ENCODE data around the gene LAMA2.

The LAMA2 gene

DNA sequence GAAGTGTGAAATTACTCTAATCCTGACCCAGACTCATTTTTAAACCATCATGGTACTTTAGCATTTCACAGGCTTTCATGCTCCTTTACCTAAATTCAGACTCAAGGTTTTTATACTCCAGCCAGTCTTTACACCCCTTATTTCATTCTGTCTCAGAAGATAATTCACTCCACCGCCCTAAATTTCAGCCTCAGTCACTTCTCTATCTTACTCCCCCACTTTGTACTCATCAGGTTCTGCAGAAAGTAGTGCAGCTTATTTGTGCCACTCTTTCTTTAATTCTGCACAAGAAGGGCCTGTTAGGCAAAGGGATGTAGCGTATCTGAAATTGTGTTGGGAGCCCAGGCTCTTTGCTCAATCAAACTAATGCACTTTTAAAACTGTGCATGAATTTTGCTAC, 621.5 kb downstream of the LAMA2 start:
- Histone ChIP-seq H3K27ac (ENCODE audit: low read length) (no peak overlapping the region), H3K4me1 (ENCODE audit: control insufficient read depth, insufficient read depth, low read length) (peaks cover 2% of the 10 kb centered on the region; the same call in 1 of the 2 replicates), H3K4me3 (ENCODE audit: low read length) (no peak overlapping the region), H3K36me3 (ENCODE audit: control insufficient read depth, insufficient read depth, low read length) (no peaks in the 10 kb centered on the region), H3K27me3 (ENCODE audit: control insufficient read depth, insufficient read depth, low read length) (no peaks in the 10 kb centered on the region), H3K9me3 (ENCODE audit: control insufficient read depth, insufficient read depth, low read length) (no peaks in the 10 kb centered on the region)
- no peak for DNase-seq (ENCODE audit: low read depth, low spot score)
- WGBS (ENCODE audit: insufficient coverage, insufficient read length): no CpG with 5 or more reads among the region's 2 CpGs

DNA sequence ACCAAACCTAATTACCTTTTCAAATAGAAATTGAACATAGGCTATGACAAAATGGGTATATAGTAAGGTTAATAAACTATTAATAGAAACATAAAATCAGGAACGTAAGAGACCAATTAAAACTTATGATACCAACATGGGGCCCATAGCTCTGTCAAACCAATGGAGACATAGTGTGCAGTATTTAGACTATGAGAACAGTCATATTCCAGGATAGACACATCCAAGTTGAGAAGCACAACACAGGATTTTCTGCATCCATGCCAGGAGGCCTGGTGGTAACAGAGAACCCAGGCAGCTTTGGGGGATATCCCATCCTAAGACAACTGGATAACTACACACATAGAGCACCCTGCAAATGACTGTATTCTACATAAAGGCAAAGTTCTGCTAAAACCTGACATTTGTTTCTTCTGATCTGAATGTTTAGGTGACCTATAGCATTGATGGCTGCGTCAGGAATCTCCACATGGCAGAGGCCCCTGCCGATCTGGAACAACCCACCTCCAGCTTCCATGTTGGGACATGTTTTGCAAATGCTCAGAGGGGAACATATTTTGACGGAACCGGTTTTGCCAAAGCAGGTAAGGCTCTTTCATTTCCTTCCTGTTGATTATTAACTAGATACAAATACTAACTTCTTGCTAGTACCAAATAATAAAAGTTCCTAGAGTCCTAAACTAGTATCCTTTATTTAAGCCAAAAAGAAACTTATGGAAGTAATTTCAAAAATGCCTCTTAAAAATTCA, 624.3 kb downstream of the LAMA2 start:
- H3K9me3 ChIP-seq (ENCODE audit: control insufficient read depth, insufficient read depth, low read length): no peaks in the 10 kb centered on the region
- no peaks in the 10 kb centered on the region for H3K36me3 ChIP-seq (ENCODE audit: control insufficient read depth, insufficient read depth, low read length)
- WGBS (ENCODE audit: insufficient coverage, insufficient read length): no CpG with 5 or more reads among the region's 5 CpGs
- peaks cover 2% of the 10 kb centered on the region; the same call in 1 of the 2 replicates for H3K4me1 ChIP-seq (ENCODE audit: control insufficient read depth, insufficient read depth, low read length)
- H3K27me3 ChIP-seq (ENCODE audit: control insufficient read depth, insufficient read depth, low read length): no peaks in the 10 kb centered on the region
- no peak overlapping the region for H3K4me3 ChIP-seq (ENCODE audit: low read length)
- DNase-seq (ENCODE audit: low read depth, low spot score): no peak
- no peak overlapping the region for H3K27ac ChIP-seq (ENCODE audit: low read length)

DNA sequence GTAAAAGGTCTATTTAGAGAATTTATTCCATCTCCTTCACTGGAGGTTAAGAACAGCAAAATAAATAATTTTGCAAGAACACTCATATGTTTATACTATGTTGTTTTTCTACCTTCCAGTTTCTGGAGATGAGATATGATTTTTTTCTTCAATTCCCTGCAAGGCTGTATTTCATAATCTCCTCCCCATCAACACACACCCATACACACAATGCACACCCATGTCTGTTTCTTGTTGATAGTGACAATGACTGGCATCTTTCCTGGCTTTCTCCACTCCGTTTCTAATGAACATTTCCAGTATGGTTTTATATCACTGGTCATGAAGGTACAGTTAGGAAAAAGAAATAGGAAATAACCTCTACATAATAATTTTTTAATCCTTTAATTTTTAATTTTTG, 624.9 kb downstream of the LAMA2 start:
- Histone ChIP-seq H3K9me3 (ENCODE audit: control insufficient read depth, insufficient read depth, low read length) (no peaks in the 10 kb centered on the region), H3K4me1 (ENCODE audit: control insufficient read depth, insufficient read depth, low read length) (peaks cover 2% of the 10 kb centered on the region; the same call in 1 of the 2 replicates), H3K36me3 (ENCODE audit: control insufficient read depth, insufficient read depth, low read length) (no peaks in the 10 kb centered on the region), H3K4me3 (ENCODE audit: low read length) (no peak overlapping the region), H3K27me3 (ENCODE audit: control insufficient read depth, insufficient read depth, low read length) (no peaks in the 10 kb centered on the region), H3K27ac (ENCODE audit: low read length) (no peak overlapping the region)
- no CpG with 5 or more reads among the region's 1 CpG for WGBS (ENCODE audit: insufficient coverage, insufficient read length)
- DNase-seq (ENCODE audit: low read depth, low spot score): no peak

DNA sequence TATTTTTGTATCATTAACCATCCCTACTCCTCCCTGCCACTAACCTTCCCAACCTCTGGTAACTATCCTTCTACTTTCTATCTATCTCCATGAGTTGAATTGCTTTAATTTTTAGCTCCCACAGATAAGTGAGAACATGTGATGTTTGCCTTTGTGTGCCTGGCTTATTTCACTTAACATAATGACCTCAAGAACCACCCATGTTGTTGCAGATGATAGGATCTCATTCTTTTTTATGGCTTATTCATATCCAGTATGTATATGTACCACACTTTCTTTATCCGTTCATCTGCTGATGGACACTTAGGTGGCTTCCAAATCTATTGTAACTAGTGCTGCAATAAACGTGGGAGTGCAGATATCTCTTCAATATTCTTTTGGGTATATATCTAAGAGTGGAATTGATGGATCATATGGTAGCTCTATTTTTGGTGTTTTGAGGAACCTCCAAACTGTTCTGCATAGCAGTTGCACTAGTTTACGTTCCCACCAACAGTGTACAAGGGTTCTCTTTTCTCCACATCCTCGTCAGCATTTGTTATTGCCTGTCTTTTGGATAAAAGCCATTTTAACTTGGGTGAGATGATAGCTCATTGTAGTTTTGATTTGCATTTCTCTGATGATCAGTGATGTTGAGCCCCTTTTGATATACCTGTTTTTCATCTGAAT, 625.7 kb downstream of the LAMA2 start:
- Histone ChIP-seq H3K4me3 (ENCODE audit: low read length) (no peak overlapping the region), H3K27ac (ENCODE audit: low read length) (no peak overlapping the region), H3K9me3 (ENCODE audit: control insufficient read depth, insufficient read depth, low read length) (no peaks in the 10 kb centered on the region), H3K27me3 (ENCODE audit: control insufficient read depth, insufficient read depth, low read length) (no peaks in the 10 kb centered on the region), H3K4me1 (ENCODE audit: control insufficient read depth, insufficient read depth, low read length) (no peaks in the 10 kb centered on the region), H3K36me3 (ENCODE audit: control insufficient read depth, insufficient read depth, low read length) (no peaks in the 10 kb centered on the region)
- no CpG with 5 or more reads among the region's 4 CpGs for WGBS (ENCODE audit: insufficient coverage, insufficient read length)
- no peak for DNase-seq (ENCODE audit: low read depth, low spot score)

DNA sequence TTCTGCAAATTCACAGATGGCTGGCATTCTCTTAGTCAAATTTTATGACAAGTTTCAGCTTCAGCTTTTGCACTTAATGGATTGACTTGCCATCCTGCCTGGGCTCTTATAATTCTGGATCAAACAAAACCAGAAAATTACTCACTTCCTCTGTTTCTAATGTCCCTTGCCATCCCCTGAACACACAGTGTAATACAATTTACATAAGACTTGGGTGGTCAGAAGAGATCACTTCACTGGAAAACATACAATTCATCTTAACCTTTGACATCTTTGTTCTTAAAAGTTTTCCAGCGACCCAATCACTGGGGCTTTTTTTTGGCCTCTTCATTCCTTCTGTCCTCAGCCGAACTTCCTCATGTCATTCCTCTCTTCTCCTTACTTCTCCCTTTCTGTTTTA, 628.0 kb downstream of the LAMA2 start:
- WGBS (ENCODE audit: insufficient coverage, insufficient read length): no CpG with 5 or more reads among the region's 2 CpGs
- Histone ChIP-seq H3K4me1 (ENCODE audit: control insufficient read depth, insufficient read depth, low read length) (no peaks in the 10 kb centered on the region), H3K36me3 (ENCODE audit: control insufficient read depth, insufficient read depth, low read length) (no peaks in the 10 kb centered on the region), H3K27ac (ENCODE audit: low read length) (no peak overlapping the region), H3K4me3 (ENCODE audit: low read length) (no peak overlapping the region), H3K27me3 (ENCODE audit: control insufficient read depth, insufficient read depth, low read length) (no peaks in the 10 kb centered on the region), H3K9me3 (ENCODE audit: control insufficient read depth, insufficient read depth, low read length) (no peaks in the 10 kb centered on the region)
- no peak for DNase-seq (ENCODE audit: low read depth, low spot score)

DNA sequence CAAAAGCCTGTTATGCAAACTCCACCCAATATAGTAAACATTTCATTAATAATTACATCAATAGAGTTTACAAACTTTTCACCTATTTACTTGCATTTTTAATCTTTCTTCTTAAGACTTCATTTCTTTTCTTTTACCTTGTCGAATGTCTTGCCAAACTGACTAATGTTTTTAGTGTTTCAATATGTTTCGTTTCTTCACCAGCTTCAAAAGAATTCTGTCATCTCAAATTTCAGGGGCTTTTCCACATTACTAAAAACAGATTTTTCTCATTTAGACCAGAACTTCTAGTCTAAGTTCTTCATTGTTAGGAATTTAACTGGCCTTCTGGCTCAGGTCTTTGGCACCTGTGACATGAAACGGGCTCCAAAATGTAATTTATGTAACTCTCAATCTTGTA, 630.5 kb downstream of the LAMA2 start:
- no peaks in the 10 kb centered on the region for H3K4me1 ChIP-seq (ENCODE audit: control insufficient read depth, insufficient read depth, low read length)
- H3K9me3 ChIP-seq (ENCODE audit: control insufficient read depth, insufficient read depth, low read length): no peaks in the 10 kb centered on the region
- H3K27ac ChIP-seq (ENCODE audit: low read length): no peak overlapping the region
- H3K4me3 ChIP-seq (ENCODE audit: low read length): no peak overlapping the region
- no peaks in the 10 kb centered on the region for H3K36me3 ChIP-seq (ENCODE audit: control insufficient read depth, insufficient read depth, low read length)
- WGBS (ENCODE audit: insufficient coverage, insufficient read length): no CpG with 5 or more reads among the region's 3 CpGs
- no peak for DNase-seq (ENCODE audit: low read depth, low spot score)
- H3K27me3 ChIP-seq (ENCODE audit: control insufficient read depth, insufficient read depth, low read length): no peaks in the 10 kb centered on the region

DNA sequence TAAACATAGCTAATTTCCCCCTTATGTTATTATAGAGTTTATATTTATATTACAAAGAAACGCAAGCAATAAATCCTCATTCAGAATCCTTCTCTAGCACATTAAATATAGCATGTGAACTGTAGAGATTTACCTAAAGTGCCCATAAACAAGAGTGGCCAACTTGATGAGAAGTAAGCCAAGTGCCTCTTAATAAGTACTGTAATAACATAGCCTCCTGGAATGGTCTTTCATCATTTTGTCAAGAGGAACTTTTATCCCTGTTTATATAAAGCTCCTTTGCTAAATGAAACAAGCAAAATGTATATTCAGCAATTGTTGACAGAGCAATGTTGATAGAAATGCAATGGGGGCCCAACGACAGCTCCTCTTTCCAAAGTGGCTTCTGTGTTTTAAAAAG, 632.1 kb downstream of the LAMA2 start:
- Histone ChIP-seq H3K36me3 (ENCODE audit: control insufficient read depth, insufficient read depth, low read length) (no peaks in the 10 kb centered on the region), H3K4me3 (ENCODE audit: low read length) (no peak overlapping the region), H3K27ac (ENCODE audit: low read length) (no peak overlapping the region), H3K27me3 (ENCODE audit: control insufficient read depth, insufficient read depth, low read length) (no peaks in the 10 kb centered on the region), H3K4me1 (ENCODE audit: control insufficient read depth, insufficient read depth, low read length) (no peaks in the 10 kb centered on the region), H3K9me3 (ENCODE audit: control insufficient read depth, insufficient read depth, low read length) (no peaks in the 10 kb centered on the region)
- no peak for DNase-seq (ENCODE audit: low read depth, low spot score)
- WGBS (ENCODE audit: insufficient coverage, insufficient read length): no CpG with 5 or more reads among the region's 2 CpGs

DNA sequence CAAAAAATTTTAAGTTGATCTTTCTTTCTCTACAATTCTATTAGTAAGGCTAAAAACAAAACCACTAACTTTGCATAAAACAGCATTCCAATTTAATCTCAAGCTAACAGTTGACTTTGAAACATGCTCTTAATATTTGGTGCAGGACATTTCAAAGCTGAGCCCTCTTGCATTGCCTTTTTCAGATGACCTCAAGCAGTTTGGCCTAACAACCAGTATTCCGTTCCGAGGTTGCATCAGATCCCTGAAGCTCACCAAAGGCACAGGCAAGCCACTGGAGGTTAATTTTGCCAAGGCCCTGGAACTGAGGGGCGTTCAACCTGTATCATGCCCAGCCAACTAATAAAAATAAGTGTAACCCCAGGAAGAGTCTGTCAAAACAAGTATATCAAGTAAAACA, 633.1 kb downstream of the LAMA2 start:
- Histone ChIP-seq H3K36me3 (ENCODE audit: control insufficient read depth, insufficient read depth, low read length) (no peaks in the 10 kb centered on the region), H3K4me3 (ENCODE audit: low read length) (no peak overlapping the region), H3K27ac (ENCODE audit: low read length) (no peak overlapping the region), H3K27me3 (ENCODE audit: control insufficient read depth, insufficient read depth, low read length) (no peaks in the 10 kb centered on the region), H3K4me1 (ENCODE audit: control insufficient read depth, insufficient read depth, low read length) (no peaks in the 10 kb centered on the region), H3K9me3 (ENCODE audit: control insufficient read depth, insufficient read depth, low read length) (no peaks in the 10 kb centered on the region)
- WGBS (ENCODE audit: insufficient coverage, insufficient read length): no CpG with 5 or more reads among the region's 3 CpGs
- DNase-seq (ENCODE audit: low read depth, low spot score): no peak

DNA sequence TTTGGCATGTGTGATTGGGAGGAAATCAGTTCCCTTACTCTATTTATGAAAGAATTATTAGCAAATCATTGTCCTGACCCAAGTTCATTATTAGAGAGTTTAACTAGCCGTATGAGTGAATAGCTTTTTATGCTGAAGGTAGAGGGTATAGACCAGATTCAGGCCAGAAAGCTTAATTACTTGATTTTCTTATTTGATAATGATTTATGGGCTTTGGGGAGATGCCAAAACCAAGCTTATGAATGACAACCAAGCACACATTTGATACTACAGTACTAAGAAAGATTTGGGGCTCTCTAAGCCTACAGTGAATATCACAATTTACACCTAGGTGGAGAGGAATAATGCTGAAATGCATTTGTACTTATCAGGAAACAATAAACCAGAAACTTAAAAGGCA, 633.8 kb downstream of the LAMA2 start:
- H3K36me3 ChIP-seq (ENCODE audit: control insufficient read depth, insufficient read depth, low read length): no peaks in the 10 kb centered on the region
- no peaks in the 10 kb centered on the region for H3K4me1 ChIP-seq (ENCODE audit: control insufficient read depth, insufficient read depth, low read length)
- no peak overlapping the region for H3K4me3 ChIP-seq (ENCODE audit: low read length)
- no peaks in the 10 kb centered on the region for H3K27me3 ChIP-seq (ENCODE audit: control insufficient read depth, insufficient read depth, low read length)
- H3K27ac ChIP-seq (ENCODE audit: low read length): no peak overlapping the region
- WGBS (ENCODE audit: insufficient coverage, insufficient read length): no CpG with 5 or more reads among the region's 1 CpG
- H3K9me3 ChIP-seq (ENCODE audit: control insufficient read depth, insufficient read depth, low read length): no peaks in the 10 kb centered on the region
- DNase-seq (ENCODE audit: low read depth, low spot score): no peak

DNA sequence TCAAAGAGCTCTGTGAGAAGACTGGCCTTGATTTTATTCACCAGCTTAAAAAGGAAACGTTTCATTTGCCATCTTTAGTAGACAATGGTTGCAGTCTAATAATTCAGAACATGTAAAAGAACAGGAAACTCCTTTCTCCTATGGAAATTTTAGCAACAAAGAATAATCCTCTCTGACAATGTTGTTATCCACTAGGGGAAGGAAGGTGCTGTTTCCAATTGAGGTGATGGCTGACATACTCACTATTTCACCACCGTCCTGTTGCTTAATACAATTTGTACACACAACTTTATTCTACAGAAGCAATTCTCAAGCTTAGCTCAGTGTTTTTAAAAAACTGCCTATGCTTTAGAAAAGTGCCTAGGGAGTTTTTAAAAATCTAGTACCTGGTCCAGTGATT, 634.4 kb downstream of the LAMA2 start:
- WGBS (ENCODE audit: insufficient coverage, insufficient read length): no CpG with 5 or more reads among the region's 2 CpGs
- H3K4me1 ChIP-seq (ENCODE audit: control insufficient read depth, insufficient read depth, low read length): no peaks in the 10 kb centered on the region
- H3K36me3 ChIP-seq (ENCODE audit: control insufficient read depth, insufficient read depth, low read length): no peaks in the 10 kb centered on the region
- no peak for DNase-seq (ENCODE audit: low read depth, low spot score)
- H3K9me3 ChIP-seq (ENCODE audit: control insufficient read depth, insufficient read depth, low read length): no peaks in the 10 kb centered on the region
- H3K27me3 ChIP-seq (ENCODE audit: control insufficient read depth, insufficient read depth, low read length): no peaks in the 10 kb centered on the region
- H3K27ac ChIP-seq (ENCODE audit: low read length): no peak overlapping the region
- H3K4me3 ChIP-seq (ENCODE audit: low read length): no peak overlapping the region

DNA sequence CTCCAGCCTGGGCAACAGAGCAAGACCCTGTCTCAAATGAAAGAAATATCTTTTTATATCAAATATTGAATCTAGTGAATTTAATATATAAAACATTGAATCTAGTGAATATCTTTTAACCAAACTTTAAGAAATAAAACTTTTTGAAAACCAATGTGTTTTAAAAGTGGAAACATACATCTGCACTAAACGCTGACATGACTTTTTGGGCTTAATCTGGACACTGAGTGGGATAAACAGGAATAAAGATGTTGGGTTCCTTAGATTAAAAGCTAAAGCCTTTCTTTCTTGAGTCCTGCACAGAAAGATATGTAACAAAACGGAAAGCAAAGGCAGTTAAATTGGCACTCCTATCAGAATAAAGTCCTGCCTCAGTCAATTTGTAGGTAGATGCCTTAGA, 636.8 kb downstream of the LAMA2 start:
- H3K9me3 ChIP-seq (ENCODE audit: control insufficient read depth, insufficient read depth, low read length): no peaks in the 10 kb centered on the region
- H3K36me3 ChIP-seq (ENCODE audit: control insufficient read depth, insufficient read depth, low read length): no peaks in the 10 kb centered on the region
- no peak overlapping the region for H3K4me3 ChIP-seq (ENCODE audit: low read length)
- H3K4me1 ChIP-seq (ENCODE audit: control insufficient read depth, insufficient read depth, low read length): no peaks in the 10 kb centered on the region
- H3K27me3 ChIP-seq (ENCODE audit: control insufficient read depth, insufficient read depth, low read length): no peaks in the 10 kb centered on the region
- WGBS (ENCODE audit: insufficient coverage, insufficient read length): no CpG with 5 or more reads among the region's 2 CpGs
- no peak overlapping the region for H3K27ac ChIP-seq (ENCODE audit: low read length)
- DNase-seq (ENCODE audit: low read depth, low spot score): no peak
